Stimulated activated CD8-positive, alpha-beta memory T cell treated with anti-CD3 and anti-CD28 coated beads, Interleukin-12 subunit alpha, Interleukin-12 subunit beta, amount 100 ng/mL, for 4 hours (primary cell): ENCODE data around the gene SULT4A1.

Experiments
- DNase-seq: peaks from one replicate; pipeline ENCODE4 v3.0.0-alpha.2; 2020; ENCODE audit warnings: low read depth

Gene SULT4A1

DNA sequence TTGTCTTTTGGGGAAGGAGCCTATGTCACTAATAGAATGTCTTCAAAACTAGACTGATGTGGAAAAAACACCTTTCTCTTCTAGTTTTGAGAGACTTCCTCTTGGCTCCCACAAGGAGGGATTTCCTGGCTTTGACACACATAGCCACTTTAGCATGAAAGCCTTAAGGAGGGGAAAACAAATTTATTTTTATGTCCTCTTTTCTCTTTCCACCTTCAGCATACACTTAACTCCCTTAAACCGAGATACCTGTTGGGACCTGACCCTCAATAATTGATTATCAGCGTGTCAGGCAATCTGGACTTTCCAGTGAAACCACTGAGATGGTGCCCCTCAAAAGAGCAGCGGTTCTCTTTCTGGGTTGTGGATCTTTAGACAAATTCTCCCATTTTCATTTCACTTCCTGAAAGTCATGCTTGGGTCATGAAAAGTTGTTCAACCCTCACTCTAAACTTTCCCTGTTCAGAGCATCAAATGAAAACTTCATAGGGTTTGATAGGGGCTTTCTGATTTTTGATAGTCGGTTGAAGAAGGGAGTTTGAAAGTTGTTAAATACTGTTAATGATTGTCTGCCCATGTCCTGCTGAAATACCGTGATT, 59.3 kb downstream of the SULT4A1 start:
- DNase-seq, result no peak

DNA sequence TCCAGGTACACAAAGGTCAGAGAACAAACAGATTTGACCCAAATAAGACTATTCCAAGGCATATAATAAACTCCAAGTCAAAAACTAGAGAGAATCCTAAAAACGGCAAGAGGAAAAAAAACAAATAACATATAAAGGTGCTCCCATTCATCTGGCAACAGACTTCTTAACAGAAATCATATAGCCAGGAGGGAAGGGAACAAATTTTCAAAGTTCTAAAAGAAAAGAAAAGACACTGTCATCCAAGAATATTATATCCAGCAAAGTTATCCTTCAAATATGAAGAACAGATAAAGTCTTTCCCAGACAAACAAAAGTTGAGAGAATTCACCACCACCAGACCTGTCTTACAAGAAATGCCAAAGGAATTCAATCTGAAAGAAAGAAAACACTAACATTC, 61.3 kb downstream of the SULT4A1 start:
- no peak for DNase-seq

DNA sequence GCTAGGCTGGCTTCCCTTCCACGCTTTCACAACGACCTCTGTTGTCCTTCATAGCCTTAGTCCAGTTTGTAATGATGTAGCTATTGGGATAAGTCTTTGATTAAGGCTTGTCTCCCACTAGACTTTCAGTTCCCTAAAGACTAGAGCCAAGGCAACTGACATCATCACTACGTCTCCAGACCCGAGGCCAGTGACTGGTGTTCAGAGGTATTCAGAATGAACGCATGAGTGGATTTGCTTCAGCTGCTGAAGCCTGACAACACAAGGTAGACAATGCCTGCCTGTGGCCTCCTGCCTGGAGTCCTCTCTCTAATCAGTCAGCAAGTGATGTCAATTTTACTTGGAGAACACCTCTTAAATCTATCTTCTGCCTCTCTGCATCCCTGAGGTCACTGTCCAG, 63.8 kb downstream of the SULT4A1 start:
- DNase-seq, result no peak

DNA sequence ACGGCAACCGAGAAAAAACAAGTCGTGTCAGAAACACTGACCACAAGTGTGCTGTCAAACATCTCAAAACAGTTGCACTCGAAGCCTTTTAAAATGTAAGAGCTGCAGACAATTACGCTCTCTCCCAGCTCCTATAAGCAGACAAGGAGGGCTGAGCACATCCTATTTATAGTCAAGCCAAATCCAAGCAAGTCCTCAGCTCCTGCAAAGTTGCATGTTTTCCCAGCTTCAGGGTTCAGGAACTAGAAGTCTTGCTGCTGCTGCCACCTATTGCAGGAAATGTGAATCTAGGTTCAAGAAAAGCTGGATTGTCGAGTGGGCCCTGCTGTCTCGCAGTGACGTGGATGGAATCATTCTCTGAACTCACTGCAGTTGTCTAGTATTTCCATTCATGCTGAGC, 65.7 kb downstream of the SULT4A1 start:
- DNase-seq, result no peak

DNA sequence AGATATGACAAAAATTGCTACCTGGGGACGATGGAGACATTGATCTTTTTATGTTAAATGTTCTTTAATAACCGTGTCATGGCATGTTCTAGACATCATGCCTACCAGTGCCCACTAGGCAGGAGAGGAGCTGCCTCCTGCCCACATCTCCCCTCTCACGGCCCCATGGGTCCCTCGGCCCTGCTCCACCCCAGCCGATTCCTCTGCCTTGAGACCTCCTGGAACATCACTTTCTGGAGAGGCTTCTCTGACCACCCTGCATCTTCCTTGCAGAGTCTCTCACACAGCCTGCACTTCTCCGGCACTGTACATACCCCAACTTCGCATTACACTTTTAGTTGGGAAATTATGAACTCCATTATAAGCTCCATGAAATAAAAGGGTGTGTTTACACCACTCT, 67.0 kb downstream of the SULT4A1 start:
- no peak for DNase-seq

DNA sequence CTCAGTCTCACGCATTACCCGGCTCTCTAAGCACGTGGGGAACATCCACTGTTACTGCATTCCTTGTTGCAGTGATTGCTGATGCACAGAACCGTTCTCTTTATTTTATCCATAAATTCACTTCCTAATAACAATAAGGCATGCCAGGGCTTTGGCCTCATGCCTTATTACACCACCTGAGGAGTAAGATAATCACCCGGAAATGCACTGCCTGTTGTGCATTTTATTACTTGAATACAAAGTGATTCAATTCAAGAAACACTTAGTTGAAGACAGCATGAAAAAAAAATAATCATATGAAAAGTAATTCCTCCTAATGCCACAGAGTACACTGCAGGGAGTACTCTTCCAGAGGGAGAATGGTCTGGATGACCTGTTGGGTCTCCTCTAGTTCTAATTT, 69.4 kb downstream of the SULT4A1 start:
- no peak for DNase-seq

DNA sequence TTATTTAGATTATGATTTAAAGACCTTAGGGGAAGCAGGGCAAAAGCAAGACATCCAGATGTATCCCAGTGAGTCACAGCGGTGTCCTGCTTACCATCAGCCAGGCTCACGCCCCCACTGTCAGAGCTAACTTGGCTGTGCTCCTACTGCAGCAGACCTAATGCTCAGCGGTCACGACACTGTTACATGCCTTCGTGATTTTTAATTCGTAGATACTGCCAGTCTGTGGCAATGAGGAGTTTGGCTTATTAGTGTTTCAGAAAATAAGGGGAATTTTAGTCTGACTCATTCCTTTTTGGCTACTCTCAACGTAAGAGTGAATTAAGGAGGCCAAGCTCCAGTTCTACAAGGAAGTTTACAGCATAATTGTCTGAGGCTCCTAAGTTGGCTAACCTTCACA, 72.9 kb downstream of the SULT4A1 start:
- no peak for DNase-seq

DNA sequence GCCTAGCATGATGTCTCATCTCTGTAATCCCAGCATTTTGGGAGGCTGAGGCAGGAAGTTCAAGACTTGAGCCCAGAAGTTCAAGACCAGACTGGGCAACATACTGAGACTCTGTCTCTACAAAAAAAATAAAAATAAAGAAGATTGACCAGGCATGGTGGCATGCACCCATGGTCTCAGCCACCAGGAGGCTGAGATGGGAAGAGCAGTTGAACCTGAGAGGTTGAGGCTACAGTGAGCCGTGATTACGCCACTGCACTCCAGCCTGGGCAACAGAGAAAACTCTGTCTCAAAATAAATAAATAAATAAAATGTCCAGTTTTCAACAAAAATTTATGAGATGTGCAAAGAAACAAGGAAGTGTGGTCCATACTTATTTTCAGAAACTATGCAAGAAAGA, 78.5 kb downstream of the SULT4A1 start:
- DNase-seq, result no peak

DNA sequence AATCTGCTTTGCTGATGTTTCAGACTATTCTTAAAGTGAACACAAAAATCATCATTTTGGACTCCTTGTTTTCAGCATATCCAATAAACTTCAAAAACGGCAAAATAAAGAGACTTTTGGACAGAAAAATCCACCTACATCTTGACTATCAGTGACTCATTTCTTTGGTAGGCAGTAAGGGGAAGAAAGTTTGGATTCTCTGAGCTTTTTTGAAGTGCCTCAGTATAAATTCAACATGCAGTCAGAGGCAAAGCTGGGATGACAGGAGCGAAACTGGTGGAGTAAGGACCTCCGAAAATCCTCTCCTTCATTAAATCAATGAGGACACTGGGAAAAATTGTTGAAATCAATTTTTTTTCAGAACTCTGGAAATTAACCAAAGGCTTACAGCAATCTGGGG, 79.9 kb downstream of the SULT4A1 start:
- DNase-seq, result no peak

DNA sequence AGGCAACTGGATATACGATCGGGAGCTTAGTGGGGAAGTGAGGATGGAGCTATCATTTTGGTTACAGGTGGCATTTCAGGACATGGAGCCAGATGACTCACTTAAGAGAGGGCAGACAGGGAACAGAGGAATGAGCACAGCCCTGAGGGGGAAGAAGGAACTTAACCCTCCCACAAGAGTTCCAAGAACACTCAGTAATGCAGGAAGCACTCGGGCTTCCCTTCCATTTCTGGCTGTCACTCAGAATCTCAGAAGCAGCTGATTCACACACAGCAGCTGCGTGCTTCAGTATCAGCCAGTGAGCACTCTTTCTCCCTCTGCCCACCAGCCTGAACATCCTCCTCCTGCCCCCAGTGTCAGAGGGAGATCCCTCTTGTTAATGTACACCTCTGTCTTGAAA, 85.0 kb downstream of the SULT4A1 start:
- DNase-seq, result no peak

DNA sequence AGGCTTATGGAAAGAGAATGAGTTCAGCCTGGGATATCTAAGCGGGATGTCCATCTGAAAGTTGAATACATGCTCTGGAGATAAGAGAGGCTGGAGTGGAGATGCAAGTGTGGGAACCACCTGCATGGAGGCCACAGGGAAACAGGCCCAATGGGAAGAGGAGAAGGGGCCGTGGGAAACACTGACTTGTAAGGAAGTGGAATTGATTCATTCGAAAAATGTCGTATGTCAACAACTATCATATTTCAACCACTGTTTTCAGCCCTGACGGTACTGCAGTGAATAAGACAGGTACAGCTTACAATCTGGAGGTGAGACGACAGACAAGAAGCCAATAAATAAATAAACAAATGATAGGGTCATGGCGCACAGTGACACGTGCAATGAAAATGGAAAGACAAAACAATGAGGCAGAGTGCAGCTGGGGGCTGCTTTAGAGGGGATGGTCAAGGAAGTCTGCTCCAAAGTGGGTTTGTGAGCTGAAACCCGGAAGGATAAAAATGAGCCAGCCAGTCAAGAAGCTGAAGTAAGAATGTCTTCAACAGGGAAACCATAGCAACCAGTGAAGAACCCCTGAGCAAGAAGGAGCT, 86.1 kb downstream of the SULT4A1 start:
- no peak for DNase-seq
